Skeletal muscle tissue (tissue), 4 donors: ENCODE results near the gene TUBB2B. TPM values are rescaled to one million over a fixed set of nuclear protein-coding genes. Genes with fewer than 3 reads are reported as not detected.
A peak's percentile ranks its signal among the peaks of the same experiment; 100 is the strongest.

Experiments
- H3K27ac ChIP-seq: one replicate; pipeline ENCODE4 v1.7.0; 2013; ENCODE audit warnings: mild to moderate bottlenecking, low read depth, low read length, inconsistent platforms
- H3K27me3 ChIP-seq, 3 donors: one replicate each; pipeline ENCODE4 v1.7.0; 2013; ENCODE audit warnings: low read length in 3 of 3; ENCODE audit not compliant: control insufficient read depth in 3 of 3, insufficient read depth in 3 of 3
- H3K36me3 ChIP-seq, 3 donors: one replicate each; pipeline ENCODE4 v1.7.0; 2013; ENCODE audit warnings: low read length in 3 of 3; ENCODE audit not compliant: control insufficient read depth in 3 of 3, insufficient read depth in 3 of 3
- H3K4me1 ChIP-seq, 3 donors: one replicate each; pipeline ENCODE4 v1.7.0; 2013; ENCODE audit warnings: low read length in 3 of 3, mild to moderate bottlenecking in 3 of 3; ENCODE audit not compliant: control insufficient read depth in 3 of 3, insufficient read depth in 3 of 3
- H3K4me3 ChIP-seq, 3 donors: one replicate each; pipeline ENCODE4 v1.7.0; 2013; ENCODE audit warnings: low read length in 3 of 3
- H3K9ac ChIP-seq, 3 donors: one replicate each; pipeline ENCODE4 v1.7.0; 2013; ENCODE audit warnings: low read length in 3 of 3, mild to moderate bottlenecking in 3 of 3, moderate library complexity in 2 of 3, low read depth in 1 of 3
- H3K9me3 ChIP-seq, 3 donors: one replicate each; pipeline ENCODE4 v1.7.0; 2013; ENCODE audit warnings: low read length in 3 of 3; ENCODE audit not compliant: control insufficient read depth in 3 of 3
- total RNA-seq: library from RNA; depleted of rRNA; stranded (reverse); fragments of >200 nt; gene quantifications from one replicate; pipeline ENCODE4 v1.2.3, GENCODE V29; 2014
- donor health status: Osteomylitis.

The TUBB2B gene
- total RNA-seq, 1 donor from 2014 or later = 104 TPM

GRCh38 chr6:3258720-3259490 is 31.5 kb upstream of the TUBB2B start, which contains the start of gene PSMG4:
PSMG4 (plus strand) TSS chr6:3258947; CDS start chr6:3259023, 76 bp downstream.
- Histone ChIP-seq H3K9ac (peak within 1 kb of the TSS; percentile 81 to 88 (median 84)), H3K27ac (peak within 1 kb of the TSS; percentile 70), H3K36me3 (peaks cover 4 to 5% (median 5%) of the 10 kb centered on the region in 3 donors), H3K4me1 (peaks cover 32 to 43% (median 42%) of the 10 kb centered on the region in 3 donors), H3K27me3 (no peaks in the 10 kb centered on the region), H3K4me3 (peak within 1 kb of the TSS; percentile 93 to 97 (median 96)), H3K9me3 (no peaks in the 10 kb centered on the region)

- Histone ChIP-seq H3K9ac (peak overlapping the region; percentile 70 to 77 (median 75)), H3K4me3 (peak overlapping the region; percentile 93 to 97 (median 96)), H3K4me1 (peaks cover 31 to 36% (median 35%) of the 10 kb centered on the region in 3 donors), H3K27me3 (no peaks in the 10 kb centered on the region), H3K36me3 (no peaks in the 10 kb centered on the region), H3K9me3 (no peaks in the 10 kb centered on the region), H3K27ac (peak overlapping the region; percentile 70)
Observed at GRCh38 chr6:3258201-3258600, 30.7 kb upstream of the TUBB2B start.

- Histone ChIP-seq H3K27ac (no peak overlapping the region), H3K27me3 (peaks cover 4 to 17% (median 7%) of the 10 kb centered on the region in 3 donors), H3K9ac (no peak overlapping the region), H3K4me3 (no peak overlapping the region), H3K36me3 (no peaks in the 10 kb centered on the region), H3K9me3 (no peaks in the 10 kb centered on the region), H3K4me1 (peaks cover 11 to 19% (median 11%) of the 10 kb centered on the region in 3 donors)
Observed at GRCh38 chr6:3253597-3253961, 26.1 kb upstream of the TUBB2B start.

- Histone ChIP-seq H3K27ac (no peak overlapping the region), H3K36me3 (no peaks in the 10 kb centered on the region), H3K9me3 (no peaks in the 10 kb centered on the region), H3K27me3 (peaks cover 7 to 23% (median 9%) of the 10 kb centered on the region in 3 donors), H3K9ac (no peak overlapping the region), H3K4me1 (peaks cover 9 to 23% (median 12%) of the 10 kb centered on the region in 3 donors), H3K4me3 (no peak overlapping the region)
Observed at GRCh38 chr6:3252861-3253596, 25.6 kb upstream of the TUBB2B start.

- H3K27me3 ChIP-seq = peaks cover 7 to 30% (median 15%) of the 10 kb centered on the region in 3 donors
- H3K27ac ChIP-seq = no peak overlapping the region
- peaks cover 16 to 29% (median 18%) of the 10 kb centered on the region in 3 donors for H3K4me1 ChIP-seq
Observed at GRCh38 chr6:3252369-3252768, 24.9 kb upstream of the TUBB2B start.

GRCh38 chr6:3251462-3252314 is 24.2 kb upstream of the TUBB2B start:
- Histone ChIP-seq H3K4me3 (peak overlapping the region in 2 of 3 donors; percentile 46 to 56), H3K36me3 (no peaks in the 10 kb centered on the region), H3K4me1 (peaks cover 18 to 31% (median 20%) of the 10 kb centered on the region in 3 donors), H3K27me3 (peaks cover 7 to 36% (median 20%) of the 10 kb centered on the region in 3 donors), H3K9me3 (no peaks in the 10 kb centered on the region), H3K27ac (no peak overlapping the region), H3K9ac (peak overlapping the region in 1 of 3 donors; percentile 45)

More at GRCh38 chr6:3252369-3252768, 24.9 kb upstream of the TUBB2B start:
- no peak overlapping the region for H3K4me3 ChIP-seq
- H3K9ac ChIP-seq = no peak overlapping the region
- H3K9me3 ChIP-seq = no peaks in the 10 kb centered on the region
- no peaks in the 10 kb centered on the region for H3K36me3 ChIP-seq

GRCh38 chr6:3250231-3250675 is 22.8 kb upstream of the TUBB2B start:
- Histone ChIP-seq H3K9me3 (no peaks in the 10 kb centered on the region), H3K9ac (peak overlapping the region in 1 of 3 donors; percentile 40), H3K27me3 (peaks cover 7 to 39% (median 20%) of the 10 kb centered on the region in 3 donors), H3K4me3 (peak overlapping the region in 2 of 3 donors; percentile 17 to 22), H3K36me3 (no peaks in the 10 kb centered on the region), H3K27ac (no peak overlapping the region), H3K4me1 (peaks cover 18 to 31% (median 20%) of the 10 kb centered on the region in 3 donors)

GRCh38 chr6:3249821-3250220 is 22.4 kb upstream of the TUBB2B start:
- Histone ChIP-seq H3K27me3 (peaks cover 7 to 42% (median 20%) of the 10 kb centered on the region in 3 donors), H3K9me3 (no peaks in the 10 kb centered on the region), H3K4me3 (no peak overlapping the region), H3K27ac (no peak overlapping the region), H3K4me1 (peaks cover 18 to 31% (median 20%) of the 10 kb centered on the region in 3 donors), H3K36me3 (no peaks in the 10 kb centered on the region), H3K9ac (peak overlapping the region in 1 of 3 donors; percentile 16)
